Skeletal muscle tissue (tissue), 4 donors: ENCODE measurements around the gene ERVFRD-1. TPM values are rescaled to one million over a fixed set of nuclear protein-coding genes. Genes with fewer than 3 reads are reported as not detected.

Experiments used
- H3K27ac ChIP-seq: one replicate; pipeline ENCODE4 v1.7.0; 2013; ENCODE audit warnings: mild to moderate bottlenecking, low read depth, low read length, inconsistent platforms
- H3K27me3 ChIP-seq, 3 donors: one replicate each; pipeline ENCODE4 v1.7.0; 2013; ENCODE audit warnings: low read length in 3 of 3; ENCODE audit not compliant: control insufficient read depth in 3 of 3, insufficient read depth in 3 of 3
- H3K36me3 ChIP-seq, 3 donors: one replicate each; pipeline ENCODE4 v1.7.0; 2013; ENCODE audit warnings: low read length in 3 of 3; ENCODE audit not compliant: control insufficient read depth in 3 of 3, insufficient read depth in 3 of 3
- H3K4me1 ChIP-seq, 3 donors: one replicate each; pipeline ENCODE4 v1.7.0; 2013; ENCODE audit warnings: low read length in 3 of 3, mild to moderate bottlenecking in 3 of 3; ENCODE audit not compliant: control insufficient read depth in 3 of 3, insufficient read depth in 3 of 3
- H3K4me3 ChIP-seq, 3 donors: one replicate each; pipeline ENCODE4 v1.7.0; 2013; ENCODE audit warnings: low read length in 3 of 3
- H3K9ac ChIP-seq, 3 donors: one replicate each; pipeline ENCODE4 v1.7.0; 2013; ENCODE audit warnings: low read length in 3 of 3, mild to moderate bottlenecking in 3 of 3, moderate library complexity in 2 of 3, low read depth in 1 of 3
- H3K9me3 ChIP-seq, 3 donors: one replicate each; pipeline ENCODE4 v1.7.0; 2013; ENCODE audit warnings: low read length in 3 of 3; ENCODE audit not compliant: control insufficient read depth in 3 of 3
- total RNA-seq: library from RNA; depleted of rRNA; stranded (reverse); fragments of >200 nt; gene quantifications from one replicate; pipeline ENCODE4 v1.2.3, GENCODE V29; 2014
- donor health status: Osteomylitis.

ERVFRD-1 gene
- not detected for total RNA-seq

- Histone ChIP-seq H3K4me3 (peak within 1 kb of the TSS in 1 of 3 donors; percentile 22), H3K9me3 (no peaks in the 10 kb centered on the region), H3K36me3 (peaks cover 0 to under 1% (median 0%) of the 10 kb centered on the region in 3 donors), H3K9ac (no peak within 1 kb of the TSS), H3K4me1 (peaks cover 0 to 5% (median 0%) of the 10 kb centered on the region in 3 donors), H3K27ac (no peak within 1 kb of the TSS), H3K27me3 (no peaks in the 10 kb centered on the region)
These were observed at the start of gene ERVFRD-1 for GRCh38 chr6:11110921-11111768. Gene ERVFRD-1, minus strand, starts transcription at chr6:11111725. Its CDS starts 6,415 bp downstream, at chr6:11105310.

GRCh38 chr6:11160199-11160598 lies 48.7 kb upstream of the ERVFRD-1 start:
- no peaks in the 10 kb centered on the region for H3K36me3 ChIP-seq
- H3K27ac ChIP-seq = no peak overlapping the region
- no peaks in the 10 kb centered on the region for H3K4me1 ChIP-seq
- H3K9me3 ChIP-seq = no peaks in the 10 kb centered on the region
- no peak overlapping the region for H3K4me3 ChIP-seq
- no peaks in the 10 kb centered on the region for H3K27me3 ChIP-seq
- H3K9ac ChIP-seq = no peak overlapping the region

DNA sequence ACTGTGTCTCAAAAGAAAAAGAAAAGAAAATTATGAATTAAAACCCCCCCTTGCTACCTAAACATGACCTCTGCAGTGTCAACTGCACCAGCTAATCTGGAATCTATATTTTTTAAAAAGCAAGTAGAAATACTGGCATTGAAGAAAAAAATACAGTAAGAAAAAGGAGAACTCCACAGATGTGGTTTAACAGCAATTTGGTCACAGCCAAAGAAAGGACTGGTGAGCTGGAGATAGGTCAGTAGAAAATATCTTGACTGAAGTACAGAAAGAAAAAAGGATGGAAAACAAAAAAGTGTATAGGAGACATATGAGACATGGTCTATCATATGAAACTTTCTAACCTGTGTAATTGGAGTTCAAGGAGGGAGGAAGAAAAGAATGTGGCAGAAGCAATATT lies 44.1 kb upstream of the ERVFRD-1 start:
- Histone ChIP-seq H3K36me3 (no peaks in the 10 kb centered on the region), H3K4me1 (no peaks in the 10 kb centered on the region), H3K9me3 (no peaks in the 10 kb centered on the region), H3K27ac (no peak overlapping the region), H3K4me3 (no peak overlapping the region), H3K9ac (no peak overlapping the region), H3K27me3 (no peaks in the 10 kb centered on the region)

- H3K36me3 ChIP-seq = no peaks in the 10 kb centered on the region
- H3K4me1 ChIP-seq = no peaks in the 10 kb centered on the region
- H3K27ac ChIP-seq = no peak overlapping the region
- H3K27me3 ChIP-seq = no peaks in the 10 kb centered on the region
- H3K9me3 ChIP-seq = no peaks in the 10 kb centered on the region
- H3K4me3 ChIP-seq = no peak overlapping the region
- H3K9ac ChIP-seq = no peak overlapping the region
These were observed 41.9 kb upstream of the ERVFRD-1 start for GRCh38 chr6:11153447-11153846.

DNA sequence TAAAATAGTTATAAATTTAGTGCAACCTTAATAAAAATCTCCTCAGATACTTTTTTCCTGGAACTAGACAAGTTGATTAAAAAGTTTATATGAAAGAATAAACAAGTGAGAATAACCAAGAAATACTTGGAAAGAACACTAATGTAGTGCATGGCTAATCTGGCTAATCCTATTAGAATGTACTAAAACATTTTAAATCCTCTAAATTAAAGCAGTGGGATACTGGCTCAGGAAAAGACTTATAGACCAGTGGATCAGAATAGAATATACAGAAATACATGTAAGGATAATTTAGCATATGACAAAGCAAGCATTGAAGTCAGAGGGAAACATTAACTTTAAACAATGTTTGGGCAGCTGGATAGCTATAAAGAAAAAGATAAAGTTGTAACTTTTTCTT lies 41.1 kb upstream of the ERVFRD-1 start:
- Histone ChIP-seq H3K27ac (no peak overlapping the region), H3K4me3 (no peak overlapping the region), H3K9me3 (no peaks in the 10 kb centered on the region), H3K36me3 (no peaks in the 10 kb centered on the region), H3K9ac (no peak overlapping the region), H3K4me1 (no peaks in the 10 kb centered on the region), H3K27me3 (no peaks in the 10 kb centered on the region)

DNA sequence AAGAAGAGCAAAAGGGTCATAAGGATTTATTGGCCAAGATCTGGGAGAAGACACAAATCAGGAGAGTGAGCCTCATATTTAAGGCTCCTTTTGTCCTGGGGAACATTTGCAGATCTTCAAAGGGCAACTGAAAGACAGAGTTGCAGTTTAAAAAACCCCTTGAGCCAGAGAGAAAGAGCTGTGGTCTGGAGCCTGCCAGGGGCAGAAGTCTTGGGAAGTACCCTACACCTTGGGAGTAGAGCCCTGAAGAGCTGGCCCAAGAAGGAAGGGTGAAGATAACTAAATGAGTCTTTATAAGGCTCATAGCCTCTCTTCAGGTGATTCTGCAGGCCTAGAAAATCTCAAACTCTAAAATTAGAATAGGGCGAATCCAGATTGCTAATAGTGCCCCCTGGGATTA lies 40.0 kb upstream of the ERVFRD-1 start:
- no peaks in the 10 kb centered on the region for H3K9me3 ChIP-seq
- no peaks in the 10 kb centered on the region for H3K27me3 ChIP-seq
- no peaks in the 10 kb centered on the region for H3K4me1 ChIP-seq
- H3K27ac ChIP-seq = no peak overlapping the region
- H3K9ac ChIP-seq = no peak overlapping the region
- H3K36me3 ChIP-seq = no peaks in the 10 kb centered on the region
- no peak overlapping the region for H3K4me3 ChIP-seq

DNA sequence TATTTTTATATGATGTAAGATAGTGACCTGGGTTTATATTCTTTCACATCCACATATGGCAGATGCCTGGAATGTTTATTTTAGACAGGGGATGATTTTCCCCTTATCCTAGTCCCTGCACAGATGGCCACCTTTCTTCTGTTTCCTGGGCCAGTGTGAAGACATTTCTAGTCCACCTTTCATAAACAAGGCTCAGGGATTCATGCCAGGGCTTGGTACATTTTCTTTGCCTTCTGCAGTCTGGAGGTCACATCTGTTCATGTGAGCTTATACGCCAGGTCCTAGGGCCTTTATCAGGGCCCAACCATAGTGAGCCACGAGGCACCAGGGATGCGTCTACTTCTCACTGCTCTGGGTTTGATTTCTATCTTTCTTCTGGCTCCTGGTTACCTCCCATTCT lies 38.0 kb upstream of the ERVFRD-1 start:
- Histone ChIP-seq H3K4me1 (peaks cover 0 to under 1% (median 0%) of the 10 kb centered on the region in 3 donors), H3K4me3 (no peak overlapping the region), H3K9ac (no peak overlapping the region), H3K36me3 (no peaks in the 10 kb centered on the region), H3K27me3 (no peaks in the 10 kb centered on the region), H3K27ac (no peak overlapping the region), H3K9me3 (no peaks in the 10 kb centered on the region)

DNA sequence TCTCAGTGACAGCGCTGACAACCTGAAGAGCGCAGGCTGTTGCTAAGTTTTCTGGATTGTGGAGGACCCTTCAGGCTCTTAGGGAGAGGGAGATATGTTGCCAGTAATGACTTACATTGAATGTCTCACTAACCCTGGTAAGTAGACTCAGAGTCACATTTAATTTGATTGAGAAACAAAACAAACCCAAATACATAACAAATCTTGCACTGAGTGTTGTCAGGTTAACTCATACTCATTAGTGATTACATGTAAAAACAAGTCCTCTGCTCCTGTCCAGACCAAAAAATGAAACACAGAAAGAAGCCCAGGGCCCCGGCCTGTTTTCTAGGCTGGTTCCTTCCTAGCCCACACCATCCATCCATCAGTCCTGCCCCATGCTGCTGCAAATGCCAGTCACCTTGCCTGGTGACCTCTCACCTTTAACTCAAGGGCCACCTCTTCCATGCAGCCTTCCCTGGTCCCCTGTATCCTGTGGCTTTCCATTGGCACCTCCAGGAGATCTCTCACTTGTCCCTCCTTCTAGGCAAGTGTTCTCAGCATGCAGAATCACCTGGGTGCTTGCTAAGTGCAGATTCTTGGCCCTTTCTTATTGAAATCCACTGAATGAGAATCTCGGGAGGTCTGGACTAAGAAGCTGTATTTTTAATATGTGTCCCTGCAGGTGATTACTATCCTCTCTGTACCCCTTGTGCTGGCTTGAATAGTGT lies 34.7 kb upstream of the ERVFRD-1 start:
- H3K4me1 ChIP-seq = peaks cover 0 to 3% (median 0%) of the 10 kb centered on the region in 3 donors
- no peak overlapping the region for H3K27ac ChIP-seq
- H3K27me3 ChIP-seq = no peaks in the 10 kb centered on the region
- no peak overlapping the region for H3K9ac ChIP-seq
- H3K9me3 ChIP-seq = no peaks in the 10 kb centered on the region
- H3K4me3 ChIP-seq = no peak overlapping the region
- H3K36me3 ChIP-seq = no peaks in the 10 kb centered on the region

- no peak overlapping the region for H3K27ac ChIP-seq
- H3K27me3 ChIP-seq = no peaks in the 10 kb centered on the region
- H3K4me1 ChIP-seq = peaks cover 0 to 3% (median 0%) of the 10 kb centered on the region in 3 donors
- H3K9ac ChIP-seq = no peak overlapping the region
- no peak overlapping the region for H3K4me3 ChIP-seq
- H3K36me3 ChIP-seq = no peaks in the 10 kb centered on the region
- no peaks in the 10 kb centered on the region for H3K9me3 ChIP-seq
These were observed 32.9 kb upstream of the ERVFRD-1 start for GRCh38 chr6:11144393-11144851.
